Sciatic nerve (tissue), 2 donors: ENCODE data around the gene KCND1. TPM values are rescaled to one million over a fixed set of nuclear protein-coding genes. Genes with fewer than 3 reads are reported as not detected.

Source experiments
- ATAC-seq: fragments of 200-7000 bp; cut with Tn5 transposase; one replicate; pipeline ENCODE4 v1.9.1; 2020; ENCODE audit warnings: mild to moderate bottlenecking, moderate library complexity
- DNase-seq: peaks from one replicate; pipeline ENCODE4 v3.0.0-alpha.2; 2020; ENCODE audit warnings: low spot score
- intact Hi-C: fragments of 100-400 bp; cut with DNase I; formaldehyde crosslinking; loops from one replicate; pipeline ENCODE4 v1.14.2; 2022
- total RNA-seq: library from RNA; stranded (reverse); fragmentation: NEBNext Ultra II Directional; extraction: Animal tissue kit (Norgen Biotek cat#: 25700); gene quantifications from one replicate; pipeline ENCODE4 v1.2.1, GENCODE V29; 2021
- donor health status: DM: no; HTN: no; CAD: no.
- donor health status: DM: no; HTN: no; CAD: no.

KCND1 gene
- total RNA-seq, 1 donor from 2014 or later, result 2.5 TPM

DNA sequence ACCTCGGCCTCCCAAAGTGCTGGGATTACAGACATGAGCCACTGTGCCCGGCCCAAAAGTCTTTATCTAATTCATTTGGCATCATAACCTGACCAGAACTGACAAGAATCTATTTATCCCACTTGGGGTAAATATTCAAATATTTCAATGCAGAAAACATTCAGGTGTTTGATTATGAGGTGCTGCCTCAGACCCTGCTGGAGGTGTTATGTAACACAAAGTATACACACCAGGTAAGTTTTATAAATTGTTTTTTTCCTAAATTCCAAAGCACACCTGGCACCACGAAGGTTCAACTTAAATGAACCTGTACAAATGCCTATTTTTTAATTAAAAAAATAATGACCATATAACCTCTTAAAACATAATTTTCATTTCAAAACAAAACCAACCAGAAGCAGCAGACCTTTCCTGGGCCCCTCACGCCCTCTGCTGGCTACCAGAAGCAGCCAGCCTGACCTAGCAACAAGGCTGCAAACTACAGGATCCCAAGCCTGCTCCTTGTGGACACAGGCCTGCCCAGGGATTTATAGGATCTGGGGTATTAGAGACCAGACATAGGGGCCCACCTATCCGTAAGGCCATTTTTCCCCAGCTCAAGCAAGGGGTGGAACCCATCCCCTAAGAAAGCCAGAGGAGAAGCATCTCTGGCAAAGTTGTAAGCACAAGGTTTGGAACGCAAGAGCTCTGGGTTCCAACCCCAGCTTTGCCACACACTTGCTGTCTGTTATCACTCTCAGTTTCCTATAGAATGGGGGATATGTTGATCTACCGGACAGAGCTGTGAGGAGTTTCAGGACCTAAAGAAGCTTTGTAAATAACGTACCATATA, 25.9 kb downstream of the KCND1 start:
- DNase-seq, result peak; percentile 63
- intact Hi-C loops, result no loop called here
- peak; percentile 74 for ATAC-seq

DNA sequence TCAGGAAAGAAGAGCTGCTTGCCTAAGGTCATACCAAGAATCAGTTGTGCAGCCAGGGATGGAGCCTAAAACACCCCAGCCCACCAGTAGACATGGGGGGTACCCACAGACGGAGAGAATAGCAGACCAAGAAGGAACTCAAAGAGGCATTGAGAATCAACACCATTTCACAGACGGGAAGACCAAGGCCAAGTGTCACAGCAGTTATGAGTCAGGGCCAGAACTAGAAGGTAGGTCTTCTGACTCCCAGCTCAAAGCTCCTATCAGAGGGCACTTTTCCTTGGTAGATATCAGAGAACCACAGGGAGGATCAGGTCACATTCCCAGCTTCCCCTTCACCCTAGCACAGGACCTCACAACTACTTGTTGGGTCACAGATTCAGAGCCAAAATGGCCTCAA, 28.7 kb downstream of the KCND1 start:
- intact Hi-C loops, result no loop called here
- no peak for ATAC-seq
- DNase-seq, result no peak

DNA sequence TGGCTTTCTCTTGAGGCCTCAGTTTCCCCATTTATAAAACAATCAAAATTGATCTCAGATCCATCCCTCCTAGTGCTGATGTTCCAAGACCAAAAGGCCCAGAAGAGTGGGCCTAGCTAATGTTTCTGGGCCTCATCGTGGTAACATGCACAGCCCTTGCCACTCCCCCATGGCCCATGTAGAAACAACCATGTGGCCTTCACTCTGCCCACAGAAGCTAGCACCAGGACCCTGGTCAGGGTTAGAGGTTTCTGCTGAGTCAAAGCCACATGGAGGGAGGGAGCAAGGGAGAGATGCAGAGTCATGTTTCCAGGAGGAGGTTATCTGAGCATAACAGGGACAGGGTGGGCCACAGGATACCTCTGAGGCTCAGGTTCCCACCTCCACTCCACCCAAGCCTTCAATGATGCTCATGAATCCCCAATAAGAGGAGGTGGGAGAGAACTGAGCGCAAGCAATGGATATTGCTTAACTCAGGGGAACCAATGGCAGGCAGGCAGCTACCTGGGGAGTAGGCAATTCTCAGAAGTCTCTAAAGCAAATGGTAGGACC, 31.2 kb downstream of the KCND1 start:
- ATAC-seq (no peak), DNase-seq (no peak)
- intact Hi-C loops, result no loop called here

GRCh38 chrX:48939524-48940228, 32.0 kb downstream of the KCND1 start:
- intact Hi-C loops, result no loop called here
- DNase-seq (no peak), ATAC-seq (no peak)

- ATAC-seq (no peak), DNase-seq (no peak)
- intact Hi-C loops, result no loop called here
Observed at GRCh38 chrX:48938721-48939425, 32.8 kb downstream of the KCND1 start.

- intact Hi-C loops, result no loop called here
- ATAC-seq (peak; percentile 60), DNase-seq (no peak)
Observed at GRCh38 chrX:48937054-48937907, 34.4 kb downstream of the KCND1 start.

DNA sequence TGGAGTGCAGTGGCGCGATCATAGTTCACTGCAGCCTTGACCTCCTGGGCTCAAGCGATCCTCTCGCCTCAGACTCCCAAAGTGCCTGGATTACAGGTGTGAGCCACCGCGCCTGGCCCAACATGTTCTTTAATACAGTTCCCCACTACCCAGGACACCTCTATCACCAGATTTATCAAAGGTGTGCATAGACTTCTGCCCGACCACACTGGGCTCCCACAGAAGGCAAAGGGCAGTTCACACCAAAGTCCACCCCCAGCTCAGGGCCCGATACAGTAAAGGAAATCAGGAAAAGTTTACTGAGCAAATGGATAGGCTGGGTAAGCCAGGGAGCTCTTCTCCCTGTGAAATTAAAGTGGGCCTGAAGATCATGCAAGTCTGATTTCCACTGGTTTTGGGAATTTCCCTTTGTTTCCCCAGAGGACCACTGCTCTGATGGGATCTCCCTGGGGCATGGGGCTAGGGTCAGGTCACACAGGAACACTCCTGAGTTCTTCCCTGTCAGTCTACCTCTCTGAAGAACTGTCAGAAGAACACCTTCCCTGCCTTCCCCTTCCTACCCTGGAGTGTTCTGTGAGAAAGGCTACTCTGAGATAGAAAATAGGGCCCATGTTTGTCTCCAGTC, 35.1 kb downstream of the KCND1 start:
- ATAC-seq (no peak), DNase-seq (no peak)
- intact Hi-C loops, result no loop called here

DNA sequence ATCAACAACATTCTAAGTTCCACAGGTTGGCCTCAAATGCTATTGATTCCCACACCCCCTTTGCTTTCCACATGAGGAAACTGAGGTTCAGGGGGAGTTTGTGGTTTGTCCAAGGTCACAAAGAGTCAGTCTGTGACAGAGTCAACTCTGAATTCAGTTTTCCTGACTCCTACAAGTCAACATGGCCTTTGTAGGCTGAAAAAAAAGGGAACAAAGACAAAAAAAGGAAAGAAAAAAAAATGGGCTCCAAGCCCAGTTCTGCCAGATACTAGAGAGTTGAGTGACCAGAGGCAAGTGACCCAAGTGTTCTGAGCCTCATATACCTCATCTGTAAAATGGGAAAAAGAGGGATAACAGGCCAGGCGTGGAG, 36.4 kb downstream of the KCND1 start:
- DNase-seq (no peak), ATAC-seq (no peak)
- intact Hi-C loops, result no loop called here

- intact Hi-C loops, result no loop called here
- no peak for ATAC-seq
- DNase-seq, result no peak
Observed at GRCh38 chrX:48934581-48935300, 36.9 kb downstream of the KCND1 start.

- no peak for ATAC-seq
- intact Hi-C loops, result no loop called here
- DNase-seq, result no peak
Observed at GRCh38 chrX:48933757-48934156, 37.9 kb downstream of the KCND1 start.

GRCh38 chrX:48927736-48928382, 43.8 kb downstream of the KCND1 start:
- ATAC-seq, result no peak
- intact Hi-C loops, result no loop called here
- no peak for DNase-seq

- no peak for ATAC-seq
- intact Hi-C loops, result no loop called here
- DNase-seq, result no peak
Observed at GRCh38 chrX:48927123-48927522, 44.5 kb downstream of the KCND1 start.

DNA sequence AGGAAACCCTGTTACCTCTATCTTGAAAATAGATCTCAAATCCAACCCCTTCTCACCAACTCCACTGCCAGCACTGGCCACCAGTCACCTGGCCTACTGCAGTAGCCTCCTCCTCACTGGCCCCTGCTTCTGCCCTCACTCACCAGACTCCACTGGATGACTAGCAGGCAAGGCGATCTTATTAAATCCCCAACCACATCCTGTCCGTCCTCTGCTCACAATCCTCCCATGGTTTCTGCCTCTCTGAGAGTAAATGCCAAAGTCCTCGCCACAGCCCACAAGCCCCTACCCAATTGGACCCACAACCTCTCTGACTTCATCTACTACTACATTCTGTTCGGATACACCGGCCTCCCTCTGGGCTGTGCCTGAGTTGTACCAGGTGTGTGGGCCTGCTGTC, 47.4 kb downstream of the KCND1 start:
- intact Hi-C loops, result no loop called here
- ATAC-seq, result no peak
- no peak for DNase-seq

- intact Hi-C loops, result no loop called here
- no peak for ATAC-seq
Observed at GRCh38 chrX:48923771-48924170, 47.9 kb downstream of the KCND1 start.

DNA sequence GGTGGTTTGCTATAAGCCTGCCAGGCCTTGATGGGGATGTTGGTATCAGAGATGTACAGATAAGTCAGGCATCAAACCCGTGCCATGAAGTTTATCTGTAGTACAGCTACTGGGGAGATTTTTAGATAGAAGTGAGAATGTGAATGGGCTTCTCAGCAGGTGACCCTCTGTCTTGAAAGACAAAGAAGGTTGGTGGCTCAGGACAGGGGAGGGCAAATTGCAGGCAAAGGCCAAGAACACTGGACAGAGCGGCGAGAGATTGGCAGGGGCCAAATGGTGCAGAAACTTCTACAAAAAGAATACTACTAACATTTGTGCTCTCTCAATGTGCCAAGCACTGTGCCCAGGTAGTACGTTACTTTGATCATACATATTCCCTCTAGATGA, 50.9 kb downstream of the KCND1 start:
- no peak for DNase-seq
- intact Hi-C loops, result no loop called here
- ATAC-seq, result no peak

More at GRCh38 chrX:48923771-48924170, 47.9 kb downstream of the KCND1 start:
- no peak for DNase-seq

GRCh38 chrX:48919947-48920717, 51.5 kb downstream of the KCND1 start:
- intact Hi-C loops, result no loop called here
- ATAC-seq, result no peak
- no peak for DNase-seq
